LNCAP (cell line): ENCODE results near the gene ADSS1.

Experiments
- TF ChIP-seq, protein P1 (sequence below): fragments of 450-650 bp; IDR thresholded peaks from 2 replicates; pipeline ENCODE4 v1.5.1; 2017; ENCODE audit warnings: mild to moderate bottlenecking

ADSS1 gene

DNA sequence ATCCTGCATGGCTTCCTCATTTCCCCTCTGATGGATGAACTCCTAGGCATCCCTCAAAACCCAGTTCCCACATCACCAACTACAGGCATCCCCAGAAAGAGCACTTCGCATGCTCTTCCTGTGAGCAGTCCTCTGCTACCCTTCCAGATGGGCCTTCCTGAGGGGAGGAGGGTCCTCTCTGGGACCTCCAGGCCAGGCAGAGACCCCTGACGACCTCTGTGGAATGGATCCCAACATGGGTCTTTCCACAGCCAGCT, 69.6 kb downstream of the ADSS1 start:
- TF ChIP-seq, protein P1, sequence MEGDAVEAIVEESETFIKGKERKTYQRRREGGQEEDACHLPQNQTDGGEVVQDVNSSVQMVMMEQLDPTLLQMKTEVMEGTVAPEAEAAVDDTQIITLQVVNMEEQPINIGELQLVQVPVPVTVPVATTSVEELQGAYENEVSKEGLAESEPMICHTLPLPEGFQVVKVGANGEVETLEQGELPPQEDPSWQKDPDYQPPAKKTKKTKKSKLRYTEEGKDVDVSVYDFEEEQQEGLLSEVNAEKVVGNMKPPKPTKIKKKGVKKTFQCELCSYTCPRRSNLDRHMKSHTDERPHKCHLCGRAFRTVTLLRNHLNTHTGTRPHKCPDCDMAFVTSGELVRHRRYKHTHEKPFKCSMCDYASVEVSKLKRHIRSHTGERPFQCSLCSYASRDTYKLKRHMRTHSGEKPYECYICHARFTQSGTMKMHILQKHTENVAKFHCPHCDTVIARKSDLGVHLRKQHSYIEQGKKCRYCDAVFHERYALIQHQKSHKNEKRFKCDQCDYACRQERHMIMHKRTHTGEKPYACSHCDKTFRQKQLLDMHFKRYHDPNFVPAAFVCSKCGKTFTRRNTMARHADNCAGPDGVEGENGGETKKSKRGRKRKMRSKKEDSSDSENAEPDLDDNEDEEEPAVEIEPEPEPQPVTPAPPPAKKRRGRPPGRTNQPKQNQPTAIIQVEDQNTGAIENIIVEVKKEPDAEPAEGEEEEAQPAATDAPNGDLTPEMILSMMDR: no peak

DNA sequence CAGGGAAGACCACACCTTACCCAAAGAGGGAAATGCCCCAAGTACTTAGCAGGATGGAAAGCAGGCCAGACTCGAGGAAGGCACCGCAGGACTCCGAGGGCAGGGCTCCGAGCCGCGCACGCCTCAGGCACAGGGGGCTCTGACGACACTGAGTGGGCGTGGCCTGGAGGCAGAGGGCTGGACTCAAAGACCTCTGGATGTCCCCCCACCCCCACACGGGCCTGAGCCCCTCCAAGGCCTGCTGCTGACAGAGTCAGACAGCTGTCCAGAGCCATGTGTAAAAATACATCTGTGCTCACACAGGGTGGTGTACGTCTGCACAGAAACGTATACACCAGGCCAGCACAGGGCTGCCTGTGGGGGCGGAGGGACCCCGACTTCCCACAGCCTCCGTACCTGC, 70.1 kb downstream of the ADSS1 start:
- TF ChIP-seq, protein P1: no peak

DNA sequence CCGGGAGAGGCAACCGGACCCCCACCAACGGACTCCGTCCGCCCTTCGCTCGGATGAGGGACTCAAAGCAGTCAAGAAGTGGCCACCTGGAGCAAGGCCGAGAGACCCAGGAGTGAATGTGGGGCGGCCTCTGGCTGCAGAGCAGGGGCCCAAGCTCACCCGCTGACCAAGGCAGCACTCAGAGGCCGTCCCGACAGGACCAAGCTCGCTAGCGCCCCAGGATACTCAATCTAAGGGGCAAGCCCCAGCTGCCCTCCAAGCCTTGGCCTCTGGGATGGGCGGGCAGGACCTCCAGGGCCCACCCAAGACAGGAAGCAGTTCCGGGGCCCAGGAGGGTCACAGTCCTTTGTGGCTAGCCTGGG, 70.6 kb downstream of the ADSS1 start:
- TF ChIP-seq, protein P1: no peak

DNA sequence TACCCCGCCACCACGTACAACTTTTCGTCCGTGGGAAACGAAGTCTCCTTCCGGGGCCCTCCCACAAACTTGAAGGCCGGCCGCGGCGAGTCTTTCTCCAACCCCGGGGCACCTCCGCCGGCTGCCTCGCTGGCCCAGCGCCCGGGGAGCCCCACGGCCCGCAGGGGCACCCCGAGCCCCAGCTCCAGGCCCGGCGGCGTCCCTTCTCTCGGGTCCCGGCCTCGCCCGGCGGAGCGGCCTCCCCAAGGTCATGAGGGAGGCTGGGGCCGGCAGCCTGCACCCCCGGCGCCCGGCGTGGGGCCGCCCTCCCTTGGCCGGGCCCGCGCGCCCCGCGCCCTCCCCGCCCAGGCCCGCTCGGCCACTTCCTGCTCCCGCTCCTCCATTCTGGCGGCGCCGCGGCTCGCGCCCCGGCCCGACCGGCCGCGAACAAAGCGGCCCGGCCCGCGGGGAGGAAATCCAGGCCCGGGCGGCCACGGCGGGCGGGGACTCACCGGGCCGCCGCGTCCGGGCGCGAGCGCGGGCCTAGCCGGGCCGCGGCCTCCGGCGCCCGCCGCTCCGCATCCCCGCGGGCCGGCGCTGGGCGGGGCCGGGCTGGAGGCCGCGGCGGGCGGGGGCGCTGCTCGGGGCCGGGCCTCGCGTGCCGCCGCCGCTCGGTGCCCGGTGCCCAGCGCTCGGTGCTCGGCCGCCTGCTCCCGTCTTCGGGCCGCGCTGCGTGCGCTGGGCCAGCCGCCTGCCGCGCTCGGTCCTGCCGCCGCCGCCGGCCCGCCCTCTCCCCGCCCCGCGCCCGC, 71.2 kb downstream of the ADSS1 start, which contains the start of gene AKT1:
AKT1 (minus strand) TSS at position 756 of the 788 bp plus-strand sequence. CDS start 3,105 bp downstream, outside the sequence.
- TF ChIP-seq, protein P1: no peak

DNA sequence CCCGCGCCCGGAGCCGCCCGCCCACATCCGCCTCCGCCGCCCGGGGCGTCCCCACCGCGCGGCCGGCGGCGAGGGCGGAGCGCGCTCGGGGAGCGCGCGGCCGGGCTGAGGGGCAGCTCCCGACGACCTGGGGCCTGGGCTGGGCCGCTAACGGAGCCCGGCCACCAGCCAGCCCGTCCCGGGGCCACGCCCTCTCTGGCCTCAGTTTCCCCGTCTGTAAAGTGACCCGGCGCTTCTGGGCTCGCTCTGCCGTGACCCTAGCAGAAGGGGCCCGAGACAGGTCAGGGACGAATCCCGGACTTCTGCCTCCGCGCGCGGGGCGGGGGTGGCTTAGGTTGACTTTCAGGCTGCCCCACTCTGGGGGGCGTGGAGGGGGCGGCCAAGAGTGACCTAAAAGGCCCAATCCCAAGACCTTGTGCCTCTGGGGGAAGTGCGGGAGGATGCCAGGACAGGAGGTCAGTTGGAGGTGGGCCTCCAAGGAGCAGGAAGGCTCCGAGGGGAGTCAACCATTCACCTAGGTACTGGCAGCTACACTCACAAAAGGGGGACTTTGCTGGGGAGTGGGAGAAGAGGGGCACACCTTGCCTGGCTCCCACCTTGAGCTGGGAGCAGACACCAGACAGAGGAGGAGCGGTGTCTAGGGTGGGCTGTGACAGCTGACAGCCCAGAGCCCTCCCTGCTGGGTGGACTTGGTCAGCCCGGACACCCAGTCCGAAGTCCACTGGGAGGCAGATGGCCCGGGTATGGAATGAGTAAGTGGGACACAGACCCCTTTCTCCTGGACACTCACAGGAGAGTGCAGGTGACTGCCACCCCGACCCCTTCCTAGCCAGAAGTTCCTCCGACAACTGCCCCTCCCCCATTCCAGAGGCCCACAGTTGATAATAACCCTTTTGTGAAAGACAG, 72.0 kb downstream of the ADSS1 start:
- TF ChIP-seq, protein P1: no peak

DNA sequence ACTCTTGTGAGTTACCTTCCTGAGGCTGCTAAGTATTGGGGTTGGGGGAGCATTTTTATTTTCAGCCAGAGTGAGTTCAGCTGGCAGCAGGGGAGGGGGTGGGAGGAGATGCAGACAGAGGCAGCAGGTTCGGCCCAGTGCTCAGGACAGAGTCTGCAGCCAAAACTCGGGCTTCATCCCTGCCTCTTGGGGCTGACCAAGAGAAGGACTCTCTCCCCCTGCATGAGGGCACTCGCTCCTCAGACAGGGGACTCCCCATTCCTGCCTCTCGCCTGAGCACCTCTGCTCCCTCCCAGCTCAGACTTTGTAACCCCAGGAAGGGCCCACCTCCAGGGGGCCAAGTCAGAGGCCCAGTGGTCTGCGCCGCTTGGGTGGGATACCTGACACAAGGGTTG, 72.7 kb downstream of the ADSS1 start:
- TF ChIP-seq, protein P1: no peak
